ENCODE results near the gene SLC25A11.
A peak's percentile ranks its signal among the peaks of the same experiment; 100 is the strongest.

SLC25A11 gene

GRCh38 chr17:4939796-4940554, at the start of gene SLC25A11, which contains the start of gene RNF167:
Gene SLC25A11, minus strand, starts transcription at chr17:4940046. Its CDS starts 136 bp downstream, at chr17:4939910.
Gene RNF167, plus strand, starts transcription at chr17:4940268. Its CDS starts 642 bp downstream, at chr17:4940910.
- peak; percentile 87 for DNase-seq (ENCODE audit: low read depth)

GRCh38 chr17:4987767-4988567, 48.1 kb upstream of the SLC25A11 start:
- DNase-seq (ENCODE audit: low read depth), result no peak

GRCh38 chr17:4986951-4987766, 47.3 kb upstream of the SLC25A11 start, which contains the start of gene CAMTA2:
Gene CAMTA2, minus strand, starts transcription at chr17:4987675. Its CDS starts 1,453 bp downstream, at chr17:4986222.
- peak; percentile 80 for DNase-seq (ENCODE audit: low read depth)

GRCh38 chr17:4986403-4986802, 46.6 kb upstream of the SLC25A11 start:
- no peak for DNase-seq (ENCODE audit: low read depth)

GRCh38 chr17:4982305-4982704, 42.5 kb upstream of the SLC25A11 start:
- no peak for DNase-seq (ENCODE audit: low read depth)

- no peak for DNase-seq (ENCODE audit: low read depth)
Measured at GRCh38 chr17:4980644-4981216, 40.9 kb upstream of the SLC25A11 start.

- no peak for DNase-seq (ENCODE audit: low read depth)
Measured at GRCh38 chr17:4978726-4979125, 38.9 kb upstream of the SLC25A11 start.

GRCh38 chr17:4974115-4974670, 34.3 kb upstream of the SLC25A11 start:
- DNase-seq (ENCODE audit: low read depth), result no peak

GRCh38 chr17:4973256-4974114, 33.6 kb upstream of the SLC25A11 start:
- DNase-seq (ENCODE audit: low read depth), result no peak

GRCh38 chr17:4972752-4973151, 32.9 kb upstream of the SLC25A11 start:
- DNase-seq (ENCODE audit: low read depth), result no peak

GRCh38 chr17:4972322-4972721, 32.5 kb upstream of the SLC25A11 start:
- no peak for DNase-seq (ENCODE audit: low read depth)

GRCh38 chr17:4971826-4972225, 32.0 kb upstream of the SLC25A11 start:
- DNase-seq (ENCODE audit: low read depth), result no peak

- no peak for DNase-seq (ENCODE audit: low read depth)
Measured at GRCh38 chr17:4970273-4970672, 30.4 kb upstream of the SLC25A11 start.

- no peak for DNase-seq (ENCODE audit: low read depth)
Measured at GRCh38 chr17:4969551-4970173, 29.8 kb upstream of the SLC25A11 start.

GRCh38 chr17:4969047-4969550, 29.3 kb upstream of the SLC25A11 start:
- no peak for DNase-seq (ENCODE audit: low read depth)

GRCh38 chr17:4968486-4969046, 28.7 kb upstream of the SLC25A11 start:
- DNase-seq (ENCODE audit: low read depth), result no peak

- DNase-seq (ENCODE audit: low read depth), result peak; percentile 86
Measured at GRCh38 chr17:4967539-4968485, 28.0 kb upstream of the SLC25A11 start, which contains the start of gene SPAG7. Gene SPAG7, minus strand, starts transcription at chr17:4967817. Its CDS starts 13 bp downstream, at chr17:4967804.
